Duodenal mucosa (tissue), 2 donors: ENCODE data around the gene ROBO2.

Experiments
- H3K27ac ChIP-seq: one replicate; pipeline ENCODE4 v1.7.0; 2013; ENCODE audit warnings: low read depth, low read length
- H3K27me3 ChIP-seq, 2 donors: one replicate each; pipeline ENCODE4 v1.7.0; 2013; ENCODE audit warnings: low read length in 2 of 2, control low read depth in 1 of 2; ENCODE audit not compliant: insufficient read depth in 2 of 2, control insufficient read depth in 1 of 2
- H3K36me3 ChIP-seq, 2 donors: one replicate each; pipeline ENCODE4 v1.7.0; 2013; ENCODE audit warnings: low read length in 2 of 2, control low read depth in 1 of 2; ENCODE audit not compliant: insufficient read depth in 2 of 2, control insufficient read depth in 1 of 2
- H3K4me1 ChIP-seq, 2 donors: one replicate each; pipeline ENCODE4 v1.7.0; 2013; ENCODE audit warnings: low read length in 2 of 2, control low read depth in 1 of 2; ENCODE audit not compliant: insufficient read depth in 2 of 2, control insufficient read depth in 1 of 2
- H3K4me3 ChIP-seq, 2 donors: one replicate each; pipeline ENCODE4 v1.7.0; 2013; ENCODE audit warnings: low read length in 2 of 2, low read depth in 1 of 2
- H3K9ac ChIP-seq, 2 donors: one replicate each; pipeline ENCODE4 v1.7.0; 2013; ENCODE audit warnings: low read length in 2 of 2, low read depth in 1 of 2
- H3K9me3 ChIP-seq, 2 donors: one replicate each; pipeline ENCODE4 v1.7.0; 2013; ENCODE audit warnings: low read length in 2 of 2, control low read depth in 1 of 2; ENCODE audit not compliant: control insufficient read depth in 1 of 2

ROBO2 gene

DNA sequence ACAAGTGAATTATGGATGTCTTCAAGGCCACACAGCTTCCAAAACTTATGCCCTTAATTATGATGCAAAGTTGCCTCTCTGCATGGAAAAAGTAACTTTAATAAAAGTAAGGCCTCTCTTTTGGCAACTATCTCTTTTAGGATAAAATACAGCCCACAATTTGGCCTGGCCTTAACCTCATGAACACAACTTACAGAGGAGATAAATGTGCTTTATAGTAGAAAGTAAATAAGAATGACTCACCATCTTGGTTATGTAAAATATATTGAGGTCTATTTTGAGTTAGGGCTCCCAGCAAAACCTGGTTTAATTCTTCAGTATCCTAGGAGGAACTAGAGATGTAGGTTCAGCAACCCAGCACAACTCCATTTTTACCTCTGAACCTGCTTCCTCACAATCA is 164.0 kb downstream of the ROBO2 start:
- Histone ChIP-seq H3K9ac (no peak overlapping the region), H3K36me3 (no peaks in the 10 kb centered on the region), H3K4me1 (no peaks in the 10 kb centered on the region), H3K27me3 (no peaks in the 10 kb centered on the region), H3K4me3 (no peak overlapping the region), H3K27ac (no peak overlapping the region), H3K9me3 (no peaks in the 10 kb centered on the region)

DNA sequence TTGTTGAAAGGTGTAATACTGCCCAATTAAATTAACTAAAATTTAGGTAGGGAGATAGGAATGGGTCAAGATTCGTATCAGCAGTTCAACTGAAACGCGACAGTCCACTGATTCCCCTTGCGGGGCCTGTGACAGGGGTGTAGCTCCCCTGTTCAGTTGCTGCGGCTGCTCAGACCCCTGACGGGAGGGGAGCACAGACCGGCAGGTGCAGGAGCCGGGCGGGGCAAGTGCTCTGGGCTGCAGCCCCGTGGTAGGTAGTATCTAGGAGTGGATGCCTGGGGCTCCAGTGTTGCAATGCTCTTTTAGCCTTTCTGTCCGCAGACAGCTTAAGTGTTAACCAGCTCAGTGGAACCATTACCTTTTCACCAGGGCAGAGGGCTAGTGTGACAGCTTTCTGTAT is 164.9 kb downstream of the ROBO2 start:
- H3K4me3 ChIP-seq: no peak overlapping the region
- no peaks in the 10 kb centered on the region for H3K36me3 ChIP-seq
- H3K4me1 ChIP-seq: no peaks in the 10 kb centered on the region

DNA sequence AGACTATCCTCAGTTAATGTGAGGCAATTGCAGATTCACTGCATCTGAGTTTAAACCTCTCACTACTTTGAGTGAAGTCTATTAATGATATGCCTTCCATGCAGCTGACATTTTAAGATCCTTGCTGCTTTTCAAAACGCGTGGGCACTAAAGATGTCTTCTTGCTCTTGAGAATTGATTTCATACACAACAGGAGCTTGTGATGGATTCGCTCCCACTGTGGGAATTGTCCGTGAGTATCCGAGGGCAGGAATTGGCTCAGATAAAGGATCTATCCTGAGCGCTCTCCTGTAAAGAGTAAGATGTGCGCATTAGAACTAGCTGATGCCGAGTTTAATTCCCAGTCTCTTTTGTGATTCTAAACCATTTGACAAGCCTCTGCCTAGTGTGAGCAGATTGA is 167.9 kb downstream of the ROBO2 start:
- Histone ChIP-seq H3K9ac (no peak overlapping the region), H3K27me3 (no peaks in the 10 kb centered on the region), H3K36me3 (no peaks in the 10 kb centered on the region), H3K4me1 (no peaks in the 10 kb centered on the region), H3K27ac (no peak overlapping the region), H3K9me3 (no peaks in the 10 kb centered on the region), H3K4me3 (no peak overlapping the region)

More for the DNA sequence above, 164.9 kb downstream of the ROBO2 start:
- Histone ChIP-seq H3K27me3 (no peaks in the 10 kb centered on the region), H3K9ac (no peak overlapping the region), H3K27ac (no peak overlapping the region), H3K9me3 (no peaks in the 10 kb centered on the region)

DNA sequence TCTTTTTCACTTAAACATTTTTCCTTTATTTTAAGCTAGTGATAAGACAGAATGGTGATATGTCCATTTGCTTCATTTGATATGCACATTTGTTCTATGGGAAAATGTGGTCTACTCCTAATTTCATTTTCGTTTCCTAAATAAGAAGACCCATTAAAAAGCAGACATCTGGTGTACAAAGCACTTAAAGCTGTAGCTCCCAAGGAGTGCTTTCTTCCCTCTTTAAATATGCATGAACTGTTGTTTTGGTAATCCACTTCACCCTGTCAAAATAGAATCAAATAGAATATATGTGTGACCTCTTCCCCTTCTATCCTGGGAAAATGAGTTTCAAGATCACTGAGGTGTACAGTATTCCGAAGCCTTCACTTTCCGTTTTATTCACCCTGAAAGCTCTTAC is 182.8 kb downstream of the ROBO2 start:
- no peaks in the 10 kb centered on the region for H3K4me1 ChIP-seq
- no peaks in the 10 kb centered on the region for H3K36me3 ChIP-seq
- no peaks in the 10 kb centered on the region for H3K9me3 ChIP-seq
- H3K27ac ChIP-seq: no peak overlapping the region
- no peak overlapping the region for H3K9ac ChIP-seq
- no peaks in the 10 kb centered on the region for H3K27me3 ChIP-seq
- H3K4me3 ChIP-seq: no peak overlapping the region

DNA sequence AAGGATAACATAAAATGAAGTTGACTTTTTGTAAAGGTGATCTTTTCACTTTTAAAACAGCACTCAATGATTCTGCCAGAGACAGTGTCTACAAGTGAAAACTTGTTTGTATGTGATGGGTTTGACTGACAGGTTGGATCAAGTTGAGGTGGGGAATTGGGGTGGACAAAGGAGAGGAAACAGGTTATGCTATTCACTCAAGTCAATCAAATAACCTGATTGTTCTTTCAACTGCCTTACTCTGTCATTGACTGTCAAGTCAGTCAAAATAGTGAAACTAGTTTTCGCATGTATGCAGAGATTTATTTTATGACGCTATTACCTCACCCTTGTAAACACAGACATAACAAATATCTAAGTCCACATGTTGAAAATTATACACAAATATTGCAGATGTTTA is 187.7 kb downstream of the ROBO2 start:
- H3K9ac ChIP-seq: no peak overlapping the region
- H3K27ac ChIP-seq: no peak overlapping the region
- no peaks in the 10 kb centered on the region for H3K36me3 ChIP-seq
- no peak overlapping the region for H3K4me3 ChIP-seq
- no peaks in the 10 kb centered on the region for H3K27me3 ChIP-seq
- no peaks in the 10 kb centered on the region for H3K9me3 ChIP-seq
- no peaks in the 10 kb centered on the region for H3K4me1 ChIP-seq

DNA sequence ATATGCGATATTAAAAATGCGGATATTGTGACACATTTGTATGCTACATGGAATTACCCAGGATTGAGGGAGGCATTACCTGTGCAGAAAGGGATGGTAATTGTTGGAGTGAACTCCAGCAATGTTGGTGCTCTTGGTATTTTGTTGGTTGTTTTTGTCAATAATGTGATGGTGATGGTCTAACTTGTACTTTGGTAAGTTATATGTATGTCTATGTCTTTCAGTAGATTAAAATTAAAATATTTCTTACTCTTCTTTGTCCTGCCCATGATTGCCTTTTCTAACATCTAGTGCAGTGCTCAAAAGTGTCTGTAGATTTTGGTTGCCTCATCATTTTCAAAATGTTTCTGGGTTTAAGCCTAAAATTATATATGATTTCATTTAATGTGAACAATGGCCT is 192.7 kb downstream of the ROBO2 start:
- no peak overlapping the region for H3K9ac ChIP-seq
- H3K9me3 ChIP-seq: no peaks in the 10 kb centered on the region
- no peak overlapping the region for H3K4me3 ChIP-seq
- H3K27me3 ChIP-seq: no peaks in the 10 kb centered on the region
- H3K27ac ChIP-seq: no peak overlapping the region
- no peaks in the 10 kb centered on the region for H3K4me1 ChIP-seq
- no peaks in the 10 kb centered on the region for H3K36me3 ChIP-seq

DNA sequence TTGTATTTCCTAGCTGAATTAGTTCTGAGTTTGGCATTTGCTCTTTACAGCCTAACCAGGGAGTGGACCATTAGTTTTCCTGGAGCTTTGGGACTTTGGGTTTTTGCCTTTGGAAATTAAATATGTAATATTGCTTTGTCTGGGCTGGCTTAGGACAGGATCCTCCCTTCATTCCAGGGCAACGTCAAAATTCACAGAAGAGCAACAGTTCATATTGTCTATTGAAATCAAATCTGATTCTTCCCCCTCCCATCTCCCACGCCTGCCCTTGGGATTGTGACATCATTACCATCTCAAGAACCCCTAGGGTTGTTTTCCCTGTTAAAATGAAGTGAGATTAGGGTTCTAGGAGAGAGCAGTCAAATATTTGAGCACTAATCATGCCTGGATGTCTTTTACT is 194.1 kb downstream of the ROBO2 start:
- no peaks in the 10 kb centered on the region for H3K9me3 ChIP-seq
- H3K9ac ChIP-seq: no peak overlapping the region
- no peaks in the 10 kb centered on the region for H3K36me3 ChIP-seq
- H3K27ac ChIP-seq: no peak overlapping the region
- H3K27me3 ChIP-seq: no peaks in the 10 kb centered on the region
- no peaks in the 10 kb centered on the region for H3K4me1 ChIP-seq
- no peak overlapping the region for H3K4me3 ChIP-seq

DNA sequence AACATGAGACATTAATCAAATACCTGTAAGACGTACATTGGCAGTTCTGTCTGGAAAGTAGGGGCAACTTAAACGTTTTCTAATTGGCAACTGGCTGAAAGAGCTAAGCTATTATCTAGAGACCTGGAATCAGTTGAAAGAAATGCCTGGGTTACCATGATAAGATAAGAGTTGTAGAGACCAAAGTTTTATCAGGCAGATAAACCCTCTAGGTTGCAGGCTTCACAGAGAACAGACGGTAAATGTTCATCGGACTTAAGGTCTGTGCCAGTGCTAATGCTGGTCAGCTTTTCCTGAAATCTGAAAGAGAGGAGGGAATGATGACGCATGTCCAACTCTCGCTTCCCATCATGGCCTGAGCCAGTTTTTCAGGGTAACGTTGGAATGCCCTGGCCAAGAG is 196.2 kb downstream of the ROBO2 start:
- Histone ChIP-seq H3K4me1 (no peaks in the 10 kb centered on the region), H3K36me3 (no peaks in the 10 kb centered on the region), H3K27ac (no peak overlapping the region), H3K27me3 (no peaks in the 10 kb centered on the region), H3K9ac (no peak overlapping the region), H3K9me3 (no peaks in the 10 kb centered on the region), H3K4me3 (no peak overlapping the region)

DNA sequence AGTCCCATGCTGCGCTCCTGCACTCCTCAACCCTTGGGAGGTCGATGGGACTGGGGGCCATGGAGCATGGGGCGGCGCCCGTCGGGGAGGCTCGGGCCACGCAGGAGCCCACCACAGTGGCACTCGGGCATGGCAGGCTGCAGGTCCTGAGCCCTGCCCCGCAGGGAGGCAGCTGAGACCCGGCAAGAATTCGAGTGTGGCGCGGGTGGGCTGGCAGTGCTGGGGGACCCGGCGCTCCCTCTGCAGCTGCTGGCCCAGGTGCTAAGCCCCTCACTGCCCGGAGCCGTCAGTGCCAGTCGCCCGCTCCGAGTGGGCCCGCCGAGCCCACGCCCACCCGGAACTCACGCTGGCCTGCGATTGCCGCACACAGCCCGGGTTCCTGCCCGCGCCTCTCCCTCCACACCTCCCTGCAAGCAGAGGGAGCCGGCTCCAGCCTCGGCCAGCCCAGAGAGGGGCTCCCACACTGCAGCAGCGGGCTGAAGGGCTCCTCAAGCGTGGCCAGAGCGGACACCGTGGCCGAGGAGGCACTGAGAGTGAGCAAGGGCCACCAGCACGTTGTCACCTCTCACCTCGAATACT is 200.3 kb downstream of the ROBO2 start:
- Histone ChIP-seq H3K9me3 (no peaks in the 10 kb centered on the region), H3K4me3 (no peak overlapping the region), H3K27me3 (no peaks in the 10 kb centered on the region), H3K36me3 (no peaks in the 10 kb centered on the region), H3K9ac (no peak overlapping the region), H3K4me1 (no peaks in the 10 kb centered on the region), H3K27ac (no peak overlapping the region)

DNA sequence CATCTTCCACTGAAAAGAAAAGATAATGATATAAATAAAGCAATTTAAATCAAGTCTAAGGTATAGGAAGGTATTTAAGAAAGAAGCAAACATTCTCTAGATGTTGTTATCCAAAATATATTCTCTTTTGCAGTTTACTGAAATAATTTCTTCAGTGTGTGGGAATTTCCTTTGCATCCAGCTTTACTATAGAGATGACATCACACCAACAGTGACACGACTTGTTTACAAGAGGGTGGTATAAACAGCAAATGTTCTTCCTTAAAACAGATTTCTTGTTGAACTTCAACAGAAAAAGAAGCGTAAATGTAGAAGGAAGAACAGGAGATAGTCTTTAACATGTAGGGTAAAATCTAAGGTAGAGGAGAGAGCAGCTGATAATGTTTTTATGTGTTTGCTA is 202.5 kb downstream of the ROBO2 start:
- Histone ChIP-seq H3K27me3 (no peaks in the 10 kb centered on the region), H3K27ac (no peak overlapping the region), H3K9ac (no peak overlapping the region), H3K4me3 (no peak overlapping the region), H3K9me3 (no peaks in the 10 kb centered on the region), H3K4me1 (no peaks in the 10 kb centered on the region), H3K36me3 (no peaks in the 10 kb centered on the region)

DNA sequence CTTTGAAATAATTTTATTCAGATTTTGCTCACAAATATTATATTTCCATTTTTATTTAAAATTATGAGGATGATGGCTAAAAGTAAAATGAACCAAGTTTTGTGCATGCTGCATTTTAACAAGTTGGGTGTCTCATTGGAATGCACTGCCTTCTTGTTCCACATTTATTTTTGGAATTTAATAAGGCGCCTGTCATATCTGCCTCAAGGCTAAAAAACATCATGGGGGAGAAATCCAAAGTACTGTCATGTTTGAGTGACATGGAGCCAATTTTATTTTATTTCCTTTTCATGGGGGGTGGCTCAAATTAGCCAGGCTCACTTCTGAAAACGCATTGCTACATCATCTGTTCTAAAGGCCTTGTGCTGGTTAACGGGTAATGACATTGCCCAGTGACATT is 205.1 kb downstream of the ROBO2 start:
- no peaks in the 10 kb centered on the region for H3K36me3 ChIP-seq
- no peaks in the 10 kb centered on the region for H3K27me3 ChIP-seq
- H3K9ac ChIP-seq: no peak overlapping the region
- H3K4me3 ChIP-seq: no peak overlapping the region
- no peaks in the 10 kb centered on the region for H3K9me3 ChIP-seq
- no peaks in the 10 kb centered on the region for H3K4me1 ChIP-seq
- H3K27ac ChIP-seq: no peak overlapping the region
